AG10803 (cell line): ENCODE measurements around the gene NAMPT.
A peak's percentile ranks its signal among the peaks of the same experiment; 100 is the strongest.
"Not testable (repeated sequence)": the region's sequence is repeated elsewhere in the genome, so short reads cannot be mapped to it uniquely, and the experiment has no call there.

Experiments used
- DNase-seq: peaks from one replicate; pipeline ENCODE4 v3.0.0; 2010; ENCODE audit warnings: low read depth
- H3K4me3 ChIP-seq: 2 replicates; pipeline ENCODE4 v1.5.1; 2011; ENCODE audit warnings: mild to moderate bottlenecking, low read length, control low read depth
- TF ChIP-seq, protein P1 (sequence below): conservative IDR thresholded peaks from 2 replicates; pipeline ENCODE4 v1.5.1; 2011; ENCODE audit warnings: mild to moderate bottlenecking, low read length, control low read depth, inconsistent platforms

Gene NAMPT

DNA sequence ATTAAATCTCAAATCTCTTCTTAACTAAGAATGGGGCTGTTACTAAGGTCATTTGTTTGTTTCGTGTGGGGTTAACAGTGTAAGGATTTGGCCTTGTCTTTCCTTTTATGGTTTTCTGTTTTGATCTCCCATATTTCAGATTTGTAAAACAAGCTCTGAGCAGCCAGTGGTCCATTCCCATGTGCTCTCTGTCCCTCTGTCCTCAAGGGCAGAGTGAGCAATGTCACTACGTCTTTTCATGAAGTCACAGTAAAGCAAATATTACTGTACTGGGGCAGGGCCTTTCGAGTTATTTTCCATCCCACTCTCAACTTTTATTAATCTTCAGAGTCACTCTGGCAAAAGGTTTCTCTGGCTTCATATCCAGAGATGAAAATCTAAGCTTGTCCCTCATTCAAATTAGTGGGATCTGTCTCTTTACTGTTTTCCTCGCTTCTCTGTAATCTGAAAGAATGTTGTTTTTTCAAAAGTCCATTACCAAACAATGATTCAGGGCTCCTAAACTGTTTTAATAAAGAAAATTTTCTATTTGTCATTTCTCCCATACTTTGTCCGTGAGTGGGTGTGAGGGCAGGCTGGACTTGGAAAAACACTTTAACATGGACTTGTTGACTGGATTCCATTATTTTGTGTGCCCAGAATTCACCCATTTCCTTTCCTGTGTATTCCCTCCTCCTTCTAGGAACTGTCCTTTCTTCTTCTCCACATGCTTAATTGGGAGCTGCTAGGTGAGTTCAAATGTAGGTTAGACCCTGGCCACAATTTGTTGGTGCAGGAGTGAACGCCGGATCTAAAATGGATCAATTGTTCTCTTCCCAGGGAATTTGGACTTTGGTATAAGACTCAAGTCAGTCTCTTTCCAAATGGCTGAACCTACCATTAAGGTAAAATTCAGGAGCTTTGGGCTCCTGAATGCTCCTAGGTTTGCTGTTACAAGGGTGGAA lies 42.1 kb upstream of the NAMPT start:
- TF ChIP-seq, protein P1, sequence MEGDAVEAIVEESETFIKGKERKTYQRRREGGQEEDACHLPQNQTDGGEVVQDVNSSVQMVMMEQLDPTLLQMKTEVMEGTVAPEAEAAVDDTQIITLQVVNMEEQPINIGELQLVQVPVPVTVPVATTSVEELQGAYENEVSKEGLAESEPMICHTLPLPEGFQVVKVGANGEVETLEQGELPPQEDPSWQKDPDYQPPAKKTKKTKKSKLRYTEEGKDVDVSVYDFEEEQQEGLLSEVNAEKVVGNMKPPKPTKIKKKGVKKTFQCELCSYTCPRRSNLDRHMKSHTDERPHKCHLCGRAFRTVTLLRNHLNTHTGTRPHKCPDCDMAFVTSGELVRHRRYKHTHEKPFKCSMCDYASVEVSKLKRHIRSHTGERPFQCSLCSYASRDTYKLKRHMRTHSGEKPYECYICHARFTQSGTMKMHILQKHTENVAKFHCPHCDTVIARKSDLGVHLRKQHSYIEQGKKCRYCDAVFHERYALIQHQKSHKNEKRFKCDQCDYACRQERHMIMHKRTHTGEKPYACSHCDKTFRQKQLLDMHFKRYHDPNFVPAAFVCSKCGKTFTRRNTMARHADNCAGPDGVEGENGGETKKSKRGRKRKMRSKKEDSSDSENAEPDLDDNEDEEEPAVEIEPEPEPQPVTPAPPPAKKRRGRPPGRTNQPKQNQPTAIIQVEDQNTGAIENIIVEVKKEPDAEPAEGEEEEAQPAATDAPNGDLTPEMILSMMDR = no peak
- H3K4me3 ChIP-seq = no peak overlapping the region
- peak; percentile 57 for DNase-seq

DNA sequence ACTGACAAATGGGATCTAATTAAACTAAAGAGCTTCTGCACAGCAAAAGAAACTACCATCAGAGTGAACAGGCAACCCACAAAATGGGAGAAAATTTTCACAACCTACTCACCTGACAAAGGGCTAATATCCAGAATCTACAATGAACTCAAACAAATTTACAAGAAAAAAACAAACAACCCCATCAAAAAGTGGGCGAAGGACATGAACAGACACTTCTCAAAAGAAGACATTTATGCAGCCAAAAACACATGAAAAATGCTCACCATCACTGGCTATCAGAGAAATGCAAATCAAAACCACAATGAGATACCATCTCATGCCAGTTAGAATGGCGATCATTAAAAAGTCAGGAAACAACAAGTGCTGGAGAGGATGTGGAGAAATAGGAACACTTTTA lies 39.7 kb upstream of the NAMPT start:
- DNase-seq, H3K4me3 ChIP-seq: not testable (repeated sequence)

DNA sequence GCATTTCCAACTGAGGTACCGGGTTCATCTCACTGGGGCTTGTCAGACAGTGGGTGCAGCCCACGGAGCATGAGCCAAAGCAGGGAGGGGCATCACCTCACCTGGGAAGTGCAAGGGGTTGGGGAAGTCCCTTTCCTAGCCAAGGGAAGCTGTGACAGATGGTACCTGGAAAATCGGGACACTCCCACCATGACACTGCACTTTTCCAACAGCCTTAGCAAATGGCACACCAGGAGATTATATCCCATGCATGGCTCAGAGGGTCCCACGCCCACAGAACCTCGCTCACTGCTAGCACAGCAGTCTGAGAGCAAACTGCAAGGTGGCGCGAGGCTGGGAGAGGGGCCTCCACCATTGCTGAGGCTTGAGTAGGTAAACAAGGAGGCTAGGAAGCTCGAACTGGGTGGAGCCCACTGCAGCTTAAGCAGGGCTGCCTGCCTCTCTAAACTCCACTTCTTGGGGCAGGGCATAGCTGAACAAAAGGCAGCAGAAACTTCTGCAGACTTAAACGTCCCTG lies 35.5 kb upstream of the NAMPT start:
- H3K4me3 ChIP-seq, DNase-seq: not testable (repeated sequence)

DNA sequence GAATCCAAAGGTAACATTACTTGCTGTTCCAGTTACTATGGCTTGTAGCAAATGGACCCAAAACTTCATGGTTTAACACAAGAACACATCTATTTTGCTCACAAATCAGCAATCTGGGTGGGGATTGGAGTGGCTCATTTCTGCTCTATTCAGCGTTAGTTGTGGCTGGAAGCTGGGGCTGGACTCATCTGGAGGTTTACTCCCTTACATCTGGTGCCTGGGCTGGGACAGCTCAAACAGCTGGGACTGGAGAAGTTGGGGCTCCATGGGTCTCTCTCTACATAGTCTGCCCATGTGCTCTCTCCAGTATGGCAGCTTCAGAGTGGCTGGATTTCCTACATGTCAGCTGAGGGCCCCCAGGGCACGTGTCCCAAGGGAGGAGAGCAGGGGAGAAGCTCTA lies 33.7 kb upstream of the NAMPT start:
- TF ChIP-seq, protein P1 = no peak
- DNase-seq = no peak
- H3K4me3 ChIP-seq = no peak overlapping the region

DNA sequence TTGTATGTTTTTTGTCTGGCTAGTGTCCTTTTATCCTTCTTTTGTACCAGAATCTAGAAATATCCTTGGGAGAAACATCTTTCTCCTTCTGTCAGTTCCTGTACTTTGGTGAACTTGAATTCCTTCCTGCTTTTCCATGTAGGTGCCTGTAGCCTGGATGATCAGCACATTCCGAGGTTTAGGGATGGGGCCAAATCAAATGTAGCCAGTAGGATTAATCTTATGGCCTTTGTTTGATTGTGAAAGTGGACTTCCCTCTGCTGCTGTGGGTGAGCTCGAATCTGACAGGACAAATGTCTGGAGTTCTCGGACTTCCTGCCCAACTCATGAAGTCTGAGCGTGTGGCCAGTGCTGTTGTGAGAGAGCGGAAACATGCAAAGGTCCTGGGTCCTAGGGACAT lies 33.2 kb upstream of the NAMPT start:
- DNase-seq = peak; percentile 77
- TF ChIP-seq, protein P1 = no peak
- H3K4me3 ChIP-seq = no peak overlapping the region

DNA sequence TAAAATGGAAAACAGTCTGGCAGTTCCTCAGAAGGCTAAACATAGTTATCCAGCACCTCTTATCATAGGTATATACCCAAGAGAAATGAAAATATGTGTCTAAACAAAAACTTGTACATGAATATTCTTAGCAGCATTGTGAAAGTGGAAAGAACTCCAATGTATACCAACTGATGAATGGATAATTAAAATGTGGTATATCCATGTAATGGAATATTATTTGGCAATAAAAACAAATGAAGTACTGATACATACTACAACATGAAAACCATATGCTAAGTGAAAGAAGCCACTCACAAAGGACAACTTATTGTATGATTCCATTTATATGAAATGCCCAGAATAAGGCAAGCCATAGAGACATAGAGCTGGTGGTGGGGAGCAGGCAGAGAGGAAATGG lies 32.2 kb upstream of the NAMPT start:
- TF ChIP-seq, protein P1 = no peak
- no peak overlapping the region for H3K4me3 ChIP-seq
- no peak for DNase-seq

DNA sequence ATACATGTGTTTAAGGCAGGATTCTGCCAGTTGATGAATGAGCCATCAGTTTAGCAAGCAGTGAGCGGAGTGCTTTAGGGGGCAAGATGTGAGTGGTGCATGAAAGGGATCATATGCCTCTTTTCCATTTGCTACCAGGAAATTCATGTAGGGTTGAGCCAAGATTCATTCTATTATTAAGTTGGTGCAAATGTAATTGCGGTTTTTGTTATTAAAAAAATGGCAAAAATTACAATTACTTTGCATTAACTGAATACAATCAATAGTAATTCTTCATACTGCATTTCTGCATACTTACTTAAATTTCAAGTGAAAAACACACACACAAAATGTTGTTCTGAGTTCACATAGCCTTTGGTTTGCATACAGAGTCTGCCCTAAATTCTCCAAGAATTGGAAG lies 30.1 kb upstream of the NAMPT start:
- no peak for DNase-seq
- TF ChIP-seq, protein P1 = no peak
- no peak overlapping the region for H3K4me3 ChIP-seq

DNA sequence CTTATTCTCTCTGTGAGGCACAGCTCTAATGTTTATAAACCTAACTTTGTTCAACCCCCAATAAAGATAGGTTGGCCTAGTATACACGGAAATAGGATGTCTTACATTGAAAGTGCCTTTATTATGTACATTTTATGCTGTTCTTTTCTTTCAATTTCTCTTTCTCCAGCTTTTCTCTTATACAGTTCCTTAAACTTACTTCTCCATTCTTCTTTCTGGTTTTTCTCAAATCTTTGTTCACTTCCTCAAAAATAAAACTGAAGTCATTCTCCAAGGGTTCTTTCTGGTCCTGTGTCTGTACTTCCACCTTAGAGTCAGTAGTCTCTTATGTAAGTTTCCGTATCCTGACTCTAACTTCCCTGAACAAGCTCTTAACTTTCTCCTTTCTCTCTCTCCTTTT lies 29.2 kb upstream of the NAMPT start:
- no peak for DNase-seq
- no peak overlapping the region for H3K4me3 ChIP-seq
- TF ChIP-seq, protein P1 = no peak
